SKM-1 (cell line): ENCODE results near the gene CTAG2.
"Not testable (repeated sequence)": the region's sequence is repeated elsewhere in the genome, so short reads cannot be mapped to it uniquely, and the experiment has no call there.

Source experiments
- DNase-seq: peaks from one replicate; lab custom pipeline; 2025; ENCODE audit not compliant: unreplicated experiment; lab: John Stamatoyannopoulos, UW

CTAG2 gene

GRCh38 chrX:154653413-154653812 is at the start of gene CTAG2:
TSS of gene CTAG2 (minus strand) at chrX:154653579. CDS start at chrX:154653515, 64 bp downstream.
- not testable (repeated sequence) for DNase-seq

DNA sequence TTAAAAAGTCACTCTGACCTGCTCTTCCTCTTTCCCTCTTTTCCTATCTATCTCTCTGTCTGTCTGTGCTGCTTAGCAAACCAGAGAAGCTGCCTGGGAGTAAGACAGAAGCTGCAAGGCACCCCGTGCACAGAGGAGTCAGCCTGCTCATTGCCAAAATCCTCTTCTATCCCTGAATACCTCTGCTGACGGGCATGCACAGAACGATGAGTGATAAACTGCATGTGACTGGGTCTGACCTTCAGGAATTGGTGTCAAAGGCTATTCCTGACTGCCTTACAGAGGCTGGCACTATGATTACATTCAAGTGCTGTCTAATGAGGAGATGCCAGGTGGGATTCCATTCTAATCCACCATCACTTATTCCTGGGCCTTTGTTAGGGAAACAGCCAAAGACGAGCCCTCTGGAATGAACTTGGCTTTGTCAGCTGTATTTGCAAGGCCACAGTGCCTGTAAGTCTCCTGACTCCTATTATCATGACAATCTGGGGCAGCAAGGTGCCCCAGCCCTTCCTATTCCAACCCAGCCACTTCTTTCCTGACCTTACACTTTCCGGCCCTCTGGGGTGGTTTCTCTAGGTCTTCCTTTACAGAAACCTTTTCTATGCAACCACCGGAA is 45.4 kb upstream of the CTAG2 start:
- DNase-seq = no peak

GRCh38 chrX:154696676-154697045 is 43.3 kb upstream of the CTAG2 start:
- DNase-seq = no peak

GRCh38 chrX:154695911-154696675 is 42.7 kb upstream of the CTAG2 start:
- DNase-seq = no peak

DNA sequence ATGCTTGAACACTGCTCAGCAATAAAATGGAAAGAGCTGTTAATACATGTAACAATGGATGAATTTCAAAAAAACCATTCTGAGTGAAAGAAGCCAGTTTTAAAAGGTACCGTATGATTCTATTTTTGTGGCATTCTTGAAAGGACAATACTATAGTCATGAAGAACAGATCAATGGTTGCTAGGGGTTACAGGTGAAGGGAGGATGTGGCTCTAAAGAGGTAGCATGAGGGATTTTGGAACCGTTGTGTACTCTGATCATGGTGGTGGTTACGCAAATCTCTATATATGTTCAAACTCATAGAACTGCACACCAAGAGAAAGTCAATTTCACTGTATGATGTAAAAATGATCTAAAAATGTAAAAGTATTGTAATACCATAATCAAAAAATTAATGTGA is 40.0 kb upstream of the CTAG2 start:
- DNase-seq = no peak

- not testable (repeated sequence) for DNase-seq
Observed at GRCh38 chrX:154690438-154690837, 37.1 kb upstream of the CTAG2 start.

DNA sequence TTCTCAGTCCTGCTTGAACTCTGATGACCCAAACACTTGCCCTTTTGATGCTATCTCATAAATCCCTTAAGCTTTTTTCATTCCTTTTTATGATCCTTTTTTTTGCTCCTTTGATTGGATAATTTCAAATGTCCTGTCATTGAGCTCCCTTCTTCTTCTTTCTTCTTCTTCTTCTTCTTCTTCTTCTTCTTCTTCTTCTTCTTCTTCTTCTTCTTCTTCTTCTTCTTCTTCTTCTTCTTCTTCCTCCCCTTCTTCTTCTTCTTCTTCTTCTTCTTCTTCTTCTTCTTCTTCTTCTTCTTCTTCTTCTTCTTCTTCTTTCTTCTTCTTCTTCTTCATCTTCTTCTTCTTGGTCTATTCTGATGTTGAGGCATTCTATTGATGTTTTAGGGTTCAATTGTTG is 18.7 kb upstream of the CTAG2 start:
- not testable (repeated sequence) for DNase-seq

GRCh38 chrX:154670848-154671247 is 17.5 kb upstream of the CTAG2 start:
- not testable (repeated sequence) for DNase-seq

GRCh38 chrX:154661899-154662298 is 8.5 kb upstream of the CTAG2 start:
- DNase-seq = no peak

DNA sequence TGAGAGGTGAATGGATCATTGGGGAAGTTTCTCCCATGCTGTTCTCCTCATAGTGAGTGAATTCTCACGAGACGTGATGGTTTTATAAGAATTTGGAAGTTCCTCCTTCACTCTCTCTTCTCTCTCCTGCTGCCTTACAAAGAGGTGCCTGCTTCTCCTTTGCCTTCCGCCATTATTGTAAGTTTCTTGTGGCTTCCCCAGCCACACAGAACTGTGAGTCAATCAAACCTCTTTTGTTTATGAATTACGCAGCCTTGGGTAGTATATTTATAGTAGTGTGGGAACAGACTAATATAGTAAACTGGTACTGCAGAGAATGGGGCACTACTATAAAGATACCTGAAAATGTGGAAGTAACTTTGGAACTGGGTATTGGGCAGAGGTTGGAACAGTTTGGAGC is 7.8 kb upstream of the CTAG2 start:
- DNase-seq = no peak

- DNase-seq = no peak
Observed at GRCh38 chrX:154660541-154660940, 7.2 kb upstream of the CTAG2 start.

DNA sequence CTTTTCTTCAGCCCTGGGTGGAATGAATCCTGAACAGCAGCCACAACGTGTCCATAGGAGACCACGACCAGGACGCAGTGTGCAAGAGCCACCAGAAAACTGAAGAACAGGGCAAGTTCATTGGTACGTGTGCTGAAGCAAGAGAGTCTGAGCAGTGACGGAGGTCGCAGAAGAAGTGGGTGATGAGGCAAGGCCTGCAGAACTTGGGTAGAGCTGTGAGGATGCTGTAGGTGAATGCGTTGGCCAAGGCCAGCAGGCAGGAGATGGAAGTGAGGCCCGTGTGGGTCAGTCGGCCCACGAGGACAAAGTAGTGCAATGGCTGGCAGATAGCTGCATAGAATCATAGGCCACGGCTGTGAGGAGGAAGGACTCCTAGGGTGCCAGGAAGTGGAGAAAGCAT is 5.6 kb upstream of the CTAG2 start:
- DNase-seq = no peak

DNA sequence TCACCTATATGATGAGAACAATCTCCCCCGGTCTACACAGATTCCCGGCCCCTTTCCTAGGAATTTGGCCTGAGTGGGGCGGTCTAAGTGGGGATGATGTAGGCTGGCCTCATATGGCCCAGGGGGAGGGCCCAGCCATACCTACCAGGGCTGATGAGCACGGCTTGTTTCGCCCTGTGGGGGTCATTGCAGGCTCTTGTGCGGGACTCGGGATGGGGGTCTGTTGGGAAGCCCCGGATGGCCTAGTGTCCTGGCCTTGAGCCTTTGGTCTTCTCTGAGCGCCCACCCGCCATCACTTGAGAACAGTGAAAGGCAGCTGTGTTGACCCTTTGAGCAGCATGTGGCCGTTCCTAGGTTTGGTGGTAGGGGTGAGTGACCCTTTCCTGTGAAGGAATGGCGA is 4.8 kb upstream of the CTAG2 start:
- DNase-seq = no peak

DNA sequence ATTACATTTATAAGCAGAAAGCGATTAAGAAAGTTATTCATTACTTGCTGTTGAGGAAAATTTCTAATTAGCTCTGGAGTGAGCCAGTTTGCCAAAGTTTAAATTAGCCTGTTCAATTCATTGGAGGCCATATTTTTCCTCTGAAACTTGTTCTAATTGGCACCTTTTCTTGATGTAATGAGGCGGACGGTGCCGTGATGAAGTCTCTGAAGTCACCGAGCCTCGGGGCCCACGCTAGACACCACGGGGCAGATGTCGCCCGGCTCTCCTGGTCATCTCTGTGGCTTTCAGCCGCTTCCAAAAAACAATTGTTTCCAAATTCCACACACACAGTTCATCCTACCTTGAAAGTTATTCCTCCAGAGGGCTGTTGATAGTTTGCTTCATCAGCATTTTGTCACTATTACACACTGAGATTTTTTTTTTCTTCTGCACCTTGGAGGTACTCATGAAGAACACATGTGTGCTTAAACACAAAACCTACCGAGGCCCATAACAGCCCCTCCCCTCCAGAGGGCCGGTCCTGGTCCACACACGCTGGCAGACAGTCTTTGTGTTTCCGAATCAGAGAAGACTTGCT is 3.9 kb upstream of the CTAG2 start:
- no peak for DNase-seq

DNA sequence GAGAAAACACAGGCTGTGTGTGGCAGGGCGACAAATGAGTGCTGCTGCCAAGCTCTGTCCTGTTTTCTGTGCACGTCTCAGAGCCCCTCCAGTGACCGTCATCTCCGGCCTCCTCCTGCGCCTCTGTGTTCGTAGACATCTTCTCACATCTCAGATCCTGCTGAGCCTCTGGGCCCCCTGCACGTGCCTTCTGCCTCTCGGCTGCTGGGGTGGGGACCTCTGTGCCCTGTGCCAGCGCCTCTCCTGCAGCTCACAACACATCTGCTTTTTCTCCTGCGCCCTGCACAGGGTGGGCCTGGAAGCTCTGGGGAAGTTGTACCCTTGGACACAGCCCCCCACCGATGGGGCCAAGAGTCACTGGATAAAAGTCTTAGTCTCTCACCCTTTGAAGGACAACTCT is 2.4 kb upstream of the CTAG2 start:
- DNase-seq = no peak

DNA sequence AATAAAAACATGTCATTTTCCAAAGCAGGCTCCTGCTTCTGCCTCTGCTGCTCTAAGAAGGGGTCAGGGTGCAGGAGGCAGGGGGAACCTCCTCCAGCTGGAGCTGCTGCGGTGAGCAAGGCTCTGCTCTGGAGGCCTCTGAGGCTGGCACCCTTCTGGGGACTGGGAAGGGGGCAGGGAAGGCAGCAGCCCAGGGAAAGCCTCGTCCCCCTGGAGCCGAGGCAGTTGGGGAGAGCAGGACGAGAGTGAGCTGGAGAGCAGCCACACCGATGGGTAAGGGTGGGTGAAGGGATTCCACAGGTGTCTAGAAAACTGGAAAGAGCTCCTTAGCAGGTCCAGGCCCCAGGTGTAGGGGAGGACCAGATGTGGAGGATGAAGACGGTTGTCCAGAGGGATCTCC is 2.0 kb upstream of the CTAG2 start:
- no peak for DNase-seq

- no peak for DNase-seq
Observed at GRCh38 chrX:154654925-154655324, 1.5 kb upstream of the CTAG2 start.

GRCh38 chrX:154654372-154654771 is 993 bp upstream of the CTAG2 start:
- no peak for DNase-seq

DNA sequence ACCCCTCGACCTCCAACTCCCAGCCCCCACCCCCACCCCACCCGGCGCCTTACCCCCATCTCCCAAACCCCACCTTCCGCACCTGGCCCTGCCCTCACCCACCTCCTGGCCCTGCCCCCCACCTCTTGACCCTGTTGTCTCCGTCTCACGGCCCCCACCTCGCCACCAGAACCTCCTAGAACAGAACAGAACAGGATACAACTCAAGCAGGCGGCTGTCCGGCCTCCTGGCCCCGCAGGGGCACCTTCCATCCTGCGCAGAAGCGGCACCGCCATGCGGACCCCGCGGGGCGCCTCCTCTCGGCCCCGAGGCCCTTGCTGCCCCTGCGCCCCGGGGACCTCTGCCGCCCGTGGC is 354 bp downstream of the CTAG2 start:
- DNase-seq = no peak

- DNase-seq = no peak
Observed at GRCh38 chrX:154652311-154653047, 900 bp downstream of the CTAG2 start.

GRCh38 chrX:154650221-154650510 is 3.2 kb downstream of the CTAG2 start:
- DNase-seq = no peak
